IMR-90 (cell line): ENCODE measurements around the gene PLXNA1. TPM values are rescaled to one million over a fixed set of nuclear protein-coding genes. Genes with fewer than 3 reads are reported as not detected.

ENCODE experiments used
- ATAC-seq: fragments of 200-7000 bp; cut with Tn5 transposase; 2 replicates; pipeline ENCODE4 v1.9.1; 2020; ENCODE audit warnings: low read depth, mild to moderate bottlenecking, moderate library complexity
- BruUV-seq: library from RNA; stranded (reverse); fragments of 400-500 nt; replicated peaks from 2 replicates; lab custom pipeline; 2021; lab: Mats Ljungman, UMichigan
- CTCF ChIA-PET: fragments of 300-600 bp; formaldehyde crosslinking; extraction: SDS; loops from one replicate; lab custom pipeline; 2021; ENCODE audit warnings: antibody characterized with exemption; lab: Yijun Ruan, JAX
- POLR2A ChIA-PET: fragments of 300-600 bp; sonication (Branson Sonifier 250); formaldehyde crosslinking; loops from one replicate; lab custom pipeline; 2022; ENCODE audit warnings: antibody characterized with exemption; ENCODE audit not compliant: unreplicated experiment; lab: Charles Lee
- DNase-seq: peaks from one replicate; pipeline ENCODE4 v3.0.0; 2013
- H2AFZ ChIP-seq: replicated peaks from 2 replicates; pipeline ENCODE3; 2013; ENCODE audit warnings: low read length, mild to moderate bottlenecking; ENCODE audit not compliant: poor library complexity
- H2AK5ac ChIP-seq: 2 replicates; pipeline ENCODE4 v1.6.1; 2013; ENCODE audit warnings: low read depth, low read length, inconsistent platforms
- H2AK9ac ChIP-seq: replicated peaks from 2 replicates; pipeline ENCODE3; 2013; ENCODE audit warnings: mild to moderate bottlenecking, low read depth, low read length, moderate library complexity; ENCODE audit not compliant: poor library complexity
- H2BK120ac ChIP-seq: 2 replicates; pipeline ENCODE4 v1.6.1; 2013; ENCODE audit warnings: low read depth, low read length, inconsistent platforms
- H2BK15ac ChIP-seq: 3 replicates; pipeline ENCODE4 v1.6.1; 2013; ENCODE audit warnings: low read depth, low read length, inconsistent platforms
- H2BK20ac ChIP-seq: 2 replicates; pipeline ENCODE4 v1.6.1; 2013; ENCODE audit warnings: low read depth, mild to moderate bottlenecking, inconsistent platforms, low read length, moderate library complexity
- H2BK5ac ChIP-seq: 2 replicates; pipeline ENCODE4 v1.6.1; 2013; ENCODE audit warnings: mild to moderate bottlenecking, low read depth, low read length, inconsistent platforms; ENCODE audit not compliant: poor library complexity, severe bottlenecking
- H3K14ac ChIP-seq: replicated peaks from 2 replicates; pipeline ENCODE4 v1.6.1; 2013; ENCODE audit warnings: low read depth, low read length, inconsistent platforms
- H3K18ac ChIP-seq: 2 replicates; pipeline ENCODE4 v1.6.1; 2013; ENCODE audit warnings: low read depth, low read length, control low read depth
- H3K23ac ChIP-seq: 2 replicates; pipeline ENCODE4 v1.6.1; 2013; ENCODE audit warnings: low read depth, low read length, inconsistent platforms
- H3K27ac ChIP-seq: 2 replicates; pipeline ENCODE4 v1.5.1; 2013; ENCODE audit warnings: mild to moderate bottlenecking, control low read depth, low read length; ENCODE audit not compliant: insufficient read depth
- H3K27me3 ChIP-seq: 2 replicates; pipeline ENCODE4 v1.6.1; 2013; ENCODE audit warnings: low read length; ENCODE audit not compliant: control insufficient read depth, insufficient read depth
- H3K36me3 ChIP-seq: 2 replicates; pipeline ENCODE4 v1.6.1; 2013; ENCODE audit warnings: low read length, mixed read lengths; ENCODE audit not compliant: control insufficient read depth, insufficient read depth
- H3K4ac ChIP-seq: 2 replicates; pipeline ENCODE4 v1.6.1; 2013; ENCODE audit warnings: low read depth, low read length, inconsistent platforms
- H3K4me1 ChIP-seq: 2 replicates; pipeline ENCODE4 v1.6.1; 2013; ENCODE audit warnings: low read length, mixed read lengths; ENCODE audit not compliant: control insufficient read depth, insufficient read depth
- H3K4me2 ChIP-seq: 2 replicates; pipeline ENCODE4 v1.6.1; 2013; ENCODE audit warnings: low read depth, mild to moderate bottlenecking, control low read depth, low read length, moderate library complexity
- H3K4me3 ChIP-seq: 2 replicates; pipeline ENCODE4 v1.5.1; 2013; ENCODE audit warnings: low read depth, mild to moderate bottlenecking, control low read depth, low read length, moderate library complexity; ENCODE audit not compliant: insufficient read depth
- H3K56ac ChIP-seq: 2 replicates; pipeline ENCODE4 v1.6.1; 2013; ENCODE audit warnings: low read length, inconsistent platforms; ENCODE audit not compliant: insufficient read depth; ENCODE audit errors: extremely low read depth
- H3K79me1 ChIP-seq, 2 experiments: 2 replicates each; pipeline ENCODE4 v1.6.1; 2013; ENCODE audit warnings: low read length in 2 of 2, inconsistent platforms in 1 of 2, low read depth in 1 of 2
- H3K9ac ChIP-seq: 2 replicates; pipeline ENCODE4 v1.6.1; 2013; ENCODE audit warnings: low read depth, low read length, control low read depth
- H3K9me1 ChIP-seq: 2 replicates; pipeline ENCODE4 v1.6.1; 2013; ENCODE audit warnings: low read length, inconsistent platforms; ENCODE audit not compliant: insufficient read depth
- H3K9me3 ChIP-seq: 2 replicates; pipeline ENCODE4 v1.6.1; 2013; ENCODE audit warnings: low read length; ENCODE audit not compliant: control insufficient read depth, insufficient read depth
- H4K20me1 ChIP-seq: 2 replicates; pipeline ENCODE4 v1.6.1; 2013; ENCODE audit warnings: low read length, inconsistent platforms; ENCODE audit not compliant: insufficient read depth
- H4K5ac ChIP-seq: 2 replicates; pipeline ENCODE4 v1.6.1; 2013; ENCODE audit warnings: mild to moderate bottlenecking, low read depth, low read length, control low read depth
- H4K8ac ChIP-seq, 2 experiments: 2 replicates each; pipeline ENCODE4 v1.6.1; 2013; ENCODE audit warnings: low read depth in 2 of 2, low read length in 2 of 2, control low read depth in 1 of 2, inconsistent platforms in 1 of 2
- H4K91ac ChIP-seq: 2 replicates; pipeline ENCODE4 v1.6.1; 2013; ENCODE audit warnings: low read depth, low read length, inconsistent platforms; ENCODE audit not compliant: insufficient read depth
- BHLHE40 ChIP-seq: fragments of 150-350 bp; IDR thresholded peaks from 2 replicates; pipeline ENCODE4 v1.6.1; 2016; ENCODE audit warnings: mild to moderate bottlenecking, low read depth, low read length
- CEBPB ChIP-seq: IDR thresholded peaks from 2 replicates; pipeline ENCODE4 v1.6.1; 2012; ENCODE audit warnings: low read depth, low read length, improper control_type of control experiment
- CHD1 ChIP-seq: IDR thresholded peaks from 2 replicates; pipeline ENCODE4 v1.6.1; 2012; ENCODE audit warnings: low read depth, low read length, improper control_type of control experiment
- ELK1 ChIP-seq: fragments of 150-350 bp; IDR thresholded peaks from 2 replicates; pipeline ENCODE4 v1.6.1; 2016; ENCODE audit warnings: low read depth, mild to moderate bottlenecking, low read length, moderate library complexity, borderline replicate concordance
- NFE2L2 ChIP-seq: fragments of 150-350 bp; IDR thresholded peaks from 2 replicates; pipeline ENCODE4 v1.6.1; 2016; ENCODE audit warnings: low read depth, mild to moderate bottlenecking, low read length
- POLR2A ChIP-seq: IDR thresholded peaks from 2 replicates; pipeline ENCODE4 v1.6.1; 2012; ENCODE audit warnings: mild to moderate bottlenecking, low read depth, low read length
- RAD21 ChIP-seq: IDR thresholded peaks from 2 replicates; pipeline ENCODE4 v1.6.1; 2012; ENCODE audit warnings: low read length, improper control_type of control experiment
- WGBS, 2 experiments: methylation state at CpG; one replicate each; pipeline versions ENCODE4 v1.1.5 to v1.1.7; 2013; ENCODE audit warnings: missing lambda C conversion rate in 2 of 2; ENCODE audit not compliant: insufficient read length in 1 of 2; ENCODE audit errors: extremely low coverage in 2 of 2; 5-methylcytosine and 5-hydroxymethylcytosine counted together
- dilution Hi-C: fragments of 300-500 bp; cut with HindIII; formaldehyde crosslinking; loops from one replicate; pipeline ENCODE4 v1.14.3; 2018; ENCODE audit warnings: low sequenced_read_pairs; ENCODE audit not compliant: unreplicated experiment
- in situ Hi-C: fragments of 300-500 bp; cut with MboI; formaldehyde crosslinking; loops from 3 replicates; pipeline ENCODE4 v1.14.3; 2019; ENCODE audit warnings: low sequenced_read_pairs, inconsistent platforms, mixed read lengths
- intact Hi-C: fragments of 100-400 bp; cut with micrococcal nuclease; formaldehyde crosslinking; loops from 2 replicates; pipeline ENCODE4 v1.10.0; 2022
- polyA plus RNA-seq, 3 experiments: library from polyadenylated mRNA; depleted of rRNA; stranded (reverse); fragments of >200 nt; gene quantifications; 2 replicates each; pipeline ENCODE4 v1.2.3, GENCODE V29; 2012; ENCODE audit warnings: low replicate concordance in 1 of 3
- total RNA-seq: library from RNA; depleted of rRNA; stranded (reverse); fragments of >200 nt; gene quantifications from 2 replicates; pipeline ENCODE4 v1.2.3, GENCODE V29; 2012
- TF ChIP-seq, protein P1 (sequence below): conservative IDR thresholded peaks from 2 replicates; pipeline ENCODE4 v1.5.1; 2012; ENCODE audit warnings: mild to moderate bottlenecking, low read depth, low read length, improper control_type of control experiment

PLXNA1 gene
- total and polyA plus RNA-seq, 2 of the 4 experiments (the other 2 are of a cell fraction): 13.6 to 49.4 TPM

GRCh38 chr3:126959136-126959920 lies 23.6 kb upstream of the PLXNA1 start:
- Histone ChIP-seq H3K56ac (no peak overlapping the region), H2BK5ac (no peak overlapping the region), H3K18ac (no peak overlapping the region), H2BK20ac (no peak overlapping the region), H4K8ac (no peak overlapping the region), H3K9ac (no peak overlapping the region), H3K9me1 (peaks cover 7% of the 10 kb centered on the region; the same call in 1 of the 2 replicates), H2AK9ac (peak overlapping the region; percentile 47), H3K4ac (peak overlapping the region; percentile 25; the same call in 1 of the 2 replicates), H4K20me1 (no peaks in the 10 kb centered on the region), H4K91ac (no peak overlapping the region; the same call in 1 of the 2 replicates), H2AFZ (no peak overlapping the region), H2AK5ac (no peak overlapping the region), H2BK15ac (no peak overlapping the region), H2BK120ac (peak overlapping the region; percentile 42; the same call in 1 of the 2 replicates), H4K5ac (no peak overlapping the region), H3K4me3 (no peak overlapping the region), H3K9me3 (no peaks in the 10 kb centered on the region), H3K23ac (no peak overlapping the region), H3K14ac (no peak overlapping the region), H3K27ac (no peak overlapping the region), H3K27me3 (no peaks in the 10 kb centered on the region), H3K4me1 (peaks cover 15% of the 10 kb centered on the region; the same call in 1 of the 2 replicates), H3K4me2 (no peak overlapping the region), H3K36me3 (no peaks in the 10 kb centered on the region), H3K79me1 (no peaks in the 10 kb centered on the region)
- no peak for TF ChIP-seq POLR2A
- no peak for TF ChIP-seq CEBPB
- TF ChIP-seq CHD1: no peak
- TF ChIP-seq BHLHE40: no peak
- TF ChIP-seq, protein P1, sequence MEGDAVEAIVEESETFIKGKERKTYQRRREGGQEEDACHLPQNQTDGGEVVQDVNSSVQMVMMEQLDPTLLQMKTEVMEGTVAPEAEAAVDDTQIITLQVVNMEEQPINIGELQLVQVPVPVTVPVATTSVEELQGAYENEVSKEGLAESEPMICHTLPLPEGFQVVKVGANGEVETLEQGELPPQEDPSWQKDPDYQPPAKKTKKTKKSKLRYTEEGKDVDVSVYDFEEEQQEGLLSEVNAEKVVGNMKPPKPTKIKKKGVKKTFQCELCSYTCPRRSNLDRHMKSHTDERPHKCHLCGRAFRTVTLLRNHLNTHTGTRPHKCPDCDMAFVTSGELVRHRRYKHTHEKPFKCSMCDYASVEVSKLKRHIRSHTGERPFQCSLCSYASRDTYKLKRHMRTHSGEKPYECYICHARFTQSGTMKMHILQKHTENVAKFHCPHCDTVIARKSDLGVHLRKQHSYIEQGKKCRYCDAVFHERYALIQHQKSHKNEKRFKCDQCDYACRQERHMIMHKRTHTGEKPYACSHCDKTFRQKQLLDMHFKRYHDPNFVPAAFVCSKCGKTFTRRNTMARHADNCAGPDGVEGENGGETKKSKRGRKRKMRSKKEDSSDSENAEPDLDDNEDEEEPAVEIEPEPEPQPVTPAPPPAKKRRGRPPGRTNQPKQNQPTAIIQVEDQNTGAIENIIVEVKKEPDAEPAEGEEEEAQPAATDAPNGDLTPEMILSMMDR: no peak
- no peak for TF ChIP-seq ELK1
- no peak for TF ChIP-seq NFE2L2
- no peak for TF ChIP-seq RAD21
- 90% methylated on average over 3 of the region's 10 CpGs; no CpG with 5 or more reads in 1 of the 2 experiments for WGBS, 2 experiments
- ChIA-PET POLR2A (no interaction called here), CTCF (interaction anchor here (0.8 to 1.4 kb wide), 2 partner anchors 12 to 17 kb away, joined by 3 to 4 read pairs; no protein-coding TSS in a partner anchor)
- dilution Hi-C loops (no loop called here), in situ Hi-C loops (no loop called here), intact Hi-C loops (no loop called here)
- no TSS peak for BruUV-seq
- DNase-seq (no peak), ATAC-seq (no peak)
